NCI-H510A (cell line): ENCODE measurements around the gene FLNA.
"Not testable (repeated sequence)": the region's sequence is repeated elsewhere in the genome, so short reads cannot be mapped to it uniquely, and the experiment has no call there.

Experiments
- DNase-seq: peaks from one replicate; lab custom pipeline; 2025; lab: John Stamatoyannopoulos, UW

FLNA gene

GRCh38 chrX:154308108-154308946 is 66.1 kb downstream of the FLNA start:
- DNase-seq = no peak

GRCh38 chrX:154307202-154307601 is 67.2 kb downstream of the FLNA start:
- DNase-seq = no peak

DNA sequence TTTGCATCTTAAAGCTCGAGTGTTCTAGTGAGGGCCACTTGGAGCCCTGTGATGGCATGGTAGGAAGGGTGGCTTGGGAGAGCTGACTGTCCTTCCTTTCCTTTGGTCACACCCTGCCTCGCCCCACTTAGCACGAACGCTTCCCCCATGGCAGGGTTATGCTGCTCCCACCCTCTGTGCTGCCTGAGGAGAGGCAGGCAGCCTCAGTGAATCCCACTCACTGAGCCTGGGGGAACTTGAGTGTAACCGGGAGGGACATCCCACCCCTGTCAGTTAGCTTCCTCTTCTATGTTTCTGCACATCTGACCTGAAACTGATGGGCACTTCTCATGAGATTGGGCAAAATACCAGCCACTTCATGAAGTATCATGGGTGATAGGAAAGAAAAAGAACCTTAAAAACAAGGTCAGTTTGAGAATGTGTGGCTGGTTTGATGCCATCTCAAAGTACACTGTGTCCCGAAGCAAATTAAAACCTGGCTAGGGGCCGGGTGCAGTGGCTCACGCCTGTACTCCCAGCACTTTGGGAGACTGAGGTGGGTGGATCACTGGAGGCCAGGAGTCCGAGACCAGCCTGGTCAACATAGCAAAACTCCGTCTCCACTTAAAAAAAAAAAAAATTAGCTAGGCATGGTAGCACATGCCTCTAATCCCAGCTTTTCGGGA is 68.8 kb downstream of the FLNA start:
- no peak for DNase-seq

GRCh38 chrX:154304846-154305245 is 69.6 kb downstream of the FLNA start:
- no peak for DNase-seq

DNA sequence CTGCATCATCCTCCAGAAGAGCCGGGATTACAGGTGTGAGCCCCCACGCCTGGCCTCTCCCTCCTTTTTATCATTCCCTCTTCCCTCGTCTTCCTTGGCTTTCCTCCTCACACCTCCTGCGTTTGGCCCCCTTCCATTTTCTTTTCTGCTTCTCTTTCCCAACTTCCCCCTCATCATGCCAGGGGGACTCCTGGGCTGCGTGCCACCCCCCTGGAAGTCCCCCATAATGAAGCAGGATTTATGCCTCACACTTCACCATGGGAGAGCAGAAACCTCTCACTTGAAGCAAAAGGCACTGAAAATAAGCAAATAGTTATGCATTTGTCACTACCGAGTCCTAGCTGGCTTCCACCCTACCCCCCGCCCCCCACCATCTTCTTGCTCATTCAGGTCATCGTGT is 71.0 kb downstream of the FLNA start:
- DNase-seq = no peak

DNA sequence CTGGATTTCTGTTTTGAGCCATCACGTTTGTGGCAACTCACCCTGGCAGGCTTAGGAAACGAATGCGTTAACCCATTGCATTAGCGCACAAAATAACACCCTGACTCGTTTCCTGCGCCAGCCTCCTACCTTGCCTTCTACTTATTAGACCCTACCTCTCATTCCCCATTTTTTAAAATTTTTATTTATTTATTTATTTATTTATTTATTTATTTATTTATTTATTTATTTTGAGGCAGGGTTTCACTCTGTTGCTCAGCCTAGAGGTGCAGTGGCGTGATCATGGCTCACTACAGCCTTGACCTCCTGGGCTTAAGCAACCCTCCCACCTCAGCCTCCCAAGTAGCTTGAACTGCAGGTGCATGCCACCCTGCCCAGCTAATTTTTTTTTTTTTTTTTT is 71.4 kb downstream of the FLNA start:
- not testable (repeated sequence) for DNase-seq

GRCh38 chrX:154300816-154301215 is 73.6 kb downstream of the FLNA start:
- no peak for DNase-seq
